GM12874 (cell line): ENCODE data around the gene ITGA11.

Source experiments
- TF ChIP-seq, protein P1 (sequence below): IDR thresholded peaks from 2 replicates; pipeline ENCODE4 v1.5.1; 2011; ENCODE audit warnings: low read depth, mild to moderate bottlenecking, control low read depth, low read length, moderate library complexity; ENCODE audit not compliant: insufficient read depth

The ITGA11 gene

DNA sequence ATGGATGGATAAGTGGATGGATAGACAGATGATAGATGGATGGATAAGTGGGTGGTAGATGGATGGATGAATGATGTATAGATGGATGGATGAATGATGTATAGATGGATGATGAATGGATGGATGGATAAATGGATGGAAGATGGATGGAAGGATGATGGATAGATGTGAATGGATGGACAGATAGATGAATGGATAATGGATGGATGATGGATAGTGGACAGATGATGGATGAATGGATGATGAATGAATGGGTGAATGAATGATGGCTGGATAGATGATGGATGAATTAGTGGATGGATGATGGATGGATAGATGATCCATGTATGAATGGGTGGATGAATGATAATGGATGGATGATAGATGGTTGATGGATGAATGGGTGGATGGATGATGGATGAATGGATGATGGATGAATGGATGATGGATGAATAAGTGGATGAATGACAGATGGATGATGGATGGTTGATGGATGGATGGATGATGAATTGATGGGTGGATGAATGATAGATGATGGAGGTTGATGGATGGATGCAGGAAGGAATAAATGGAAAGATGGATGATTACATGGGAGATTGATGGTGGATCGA lies 69.3 kb downstream of the ITGA11 start:
- TF ChIP-seq, protein P1, sequence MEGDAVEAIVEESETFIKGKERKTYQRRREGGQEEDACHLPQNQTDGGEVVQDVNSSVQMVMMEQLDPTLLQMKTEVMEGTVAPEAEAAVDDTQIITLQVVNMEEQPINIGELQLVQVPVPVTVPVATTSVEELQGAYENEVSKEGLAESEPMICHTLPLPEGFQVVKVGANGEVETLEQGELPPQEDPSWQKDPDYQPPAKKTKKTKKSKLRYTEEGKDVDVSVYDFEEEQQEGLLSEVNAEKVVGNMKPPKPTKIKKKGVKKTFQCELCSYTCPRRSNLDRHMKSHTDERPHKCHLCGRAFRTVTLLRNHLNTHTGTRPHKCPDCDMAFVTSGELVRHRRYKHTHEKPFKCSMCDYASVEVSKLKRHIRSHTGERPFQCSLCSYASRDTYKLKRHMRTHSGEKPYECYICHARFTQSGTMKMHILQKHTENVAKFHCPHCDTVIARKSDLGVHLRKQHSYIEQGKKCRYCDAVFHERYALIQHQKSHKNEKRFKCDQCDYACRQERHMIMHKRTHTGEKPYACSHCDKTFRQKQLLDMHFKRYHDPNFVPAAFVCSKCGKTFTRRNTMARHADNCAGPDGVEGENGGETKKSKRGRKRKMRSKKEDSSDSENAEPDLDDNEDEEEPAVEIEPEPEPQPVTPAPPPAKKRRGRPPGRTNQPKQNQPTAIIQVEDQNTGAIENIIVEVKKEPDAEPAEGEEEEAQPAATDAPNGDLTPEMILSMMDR = no peak

DNA sequence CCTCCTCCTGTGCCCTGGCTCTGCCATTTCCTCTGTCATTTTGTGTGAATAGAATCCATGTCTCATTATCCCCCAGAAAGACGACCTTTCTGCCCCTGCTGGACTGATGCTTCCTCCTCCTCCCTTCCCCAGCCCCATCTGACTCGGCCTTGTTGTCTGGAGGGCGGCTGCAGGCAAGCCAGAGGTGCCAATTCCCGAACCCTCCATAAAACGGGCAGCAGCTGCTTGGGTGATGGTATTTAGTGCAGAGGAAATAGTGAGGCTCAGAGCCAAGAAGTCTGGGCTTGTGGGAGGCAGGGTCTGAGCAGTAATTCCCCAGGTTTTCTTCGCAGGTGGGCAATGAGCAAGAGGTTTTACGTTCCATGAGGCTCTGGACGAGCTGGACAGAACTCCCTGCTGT lies 71.2 kb downstream of the ITGA11 start:
- TF ChIP-seq, protein P1 = no peak

DNA sequence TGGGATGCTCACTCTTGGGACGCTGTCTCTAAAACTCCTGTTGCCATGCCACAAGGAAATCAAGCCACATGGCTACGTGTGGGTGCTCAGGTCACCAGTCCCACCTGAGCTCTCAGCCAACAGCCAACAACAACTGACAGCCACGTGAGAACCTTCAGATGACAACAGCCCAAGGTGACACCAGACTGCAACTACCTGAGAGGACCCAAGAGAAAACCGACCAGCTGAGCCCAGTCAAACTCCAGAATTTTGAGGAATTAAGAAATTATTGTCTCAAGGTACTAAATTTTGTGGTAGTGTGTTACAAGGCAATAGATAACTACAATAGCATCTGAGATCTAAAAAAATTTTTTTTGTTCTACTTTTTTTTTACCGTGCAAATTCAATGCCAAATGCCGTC lies 75.2 kb downstream of the ITGA11 start:
- TF ChIP-seq, protein P1 = no peak

DNA sequence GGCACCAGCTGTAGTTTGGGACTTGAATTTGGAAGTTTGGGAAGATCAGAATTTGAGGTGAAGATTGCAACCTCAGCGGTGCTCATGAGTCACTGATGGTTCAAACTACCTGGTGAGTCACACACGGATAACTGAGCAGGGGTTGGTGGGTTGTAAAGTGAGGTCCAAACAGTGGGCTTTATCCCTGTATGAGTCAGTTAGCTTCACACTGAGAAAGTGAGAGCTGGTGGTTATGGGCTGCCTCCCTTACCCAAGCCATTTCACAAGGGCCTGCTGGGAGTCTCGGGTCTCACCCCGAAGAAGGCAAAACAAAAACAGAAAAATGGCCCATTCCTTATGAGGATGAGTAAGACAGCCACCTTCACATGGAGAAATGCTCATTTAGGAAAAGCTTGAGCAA lies 77.0 kb downstream of the ITGA11 start:
- TF ChIP-seq, protein P1 = no peak

DNA sequence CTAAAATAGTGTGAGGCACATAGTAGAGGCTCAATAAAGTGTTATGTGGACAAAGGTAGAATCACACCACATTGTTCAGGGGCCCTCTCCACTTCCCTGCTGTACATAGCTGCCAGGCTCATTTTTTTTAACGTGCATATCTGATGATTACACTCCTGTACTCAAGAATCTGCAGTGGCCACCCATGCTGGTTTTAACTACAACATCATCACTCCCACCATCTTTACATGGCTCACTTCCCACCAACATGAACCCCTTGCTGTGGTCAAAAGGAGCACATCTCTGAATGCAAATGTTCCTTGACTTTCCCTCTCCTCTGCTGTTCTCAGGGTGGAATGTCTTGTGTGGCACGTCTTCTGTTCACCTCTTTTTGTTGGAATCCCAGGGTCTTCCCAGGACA lies 77.7 kb downstream of the ITGA11 start:
- TF ChIP-seq, protein P1 = no peak

DNA sequence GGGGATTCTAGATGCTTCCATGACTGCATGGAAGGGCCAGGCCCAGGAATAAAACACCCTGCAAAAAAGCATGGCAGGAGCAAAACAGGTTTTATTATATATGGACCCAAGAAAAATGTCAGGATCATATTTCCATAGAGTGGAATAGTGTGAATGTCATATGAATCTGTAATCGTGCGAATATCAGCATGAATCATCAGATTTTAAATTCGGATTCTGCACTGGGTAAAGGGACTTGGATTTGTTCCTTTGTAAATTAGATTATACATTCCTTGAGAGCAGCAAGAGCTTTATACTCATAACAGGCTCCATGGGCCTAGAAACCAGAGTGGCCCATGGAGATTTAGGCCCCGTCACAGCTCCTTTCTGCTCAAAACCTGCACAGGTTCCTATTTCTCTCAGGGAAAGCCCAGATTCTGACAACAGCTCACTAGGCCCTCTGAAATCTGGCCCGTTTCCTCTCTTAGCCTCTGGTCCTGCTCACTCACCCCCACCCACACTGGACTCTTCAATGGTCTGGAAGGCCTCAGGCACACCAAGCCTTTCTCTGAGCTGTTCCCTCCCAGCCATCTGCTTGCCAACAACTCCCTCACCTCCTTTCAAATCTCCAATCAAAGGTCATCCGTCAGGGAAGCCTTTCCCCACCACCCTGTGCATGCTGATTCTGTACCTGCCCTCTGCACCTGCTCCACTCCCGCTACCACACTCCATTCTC lies 78.4 kb downstream of the ITGA11 start:
- TF ChIP-seq, protein P1 = no peak

DNA sequence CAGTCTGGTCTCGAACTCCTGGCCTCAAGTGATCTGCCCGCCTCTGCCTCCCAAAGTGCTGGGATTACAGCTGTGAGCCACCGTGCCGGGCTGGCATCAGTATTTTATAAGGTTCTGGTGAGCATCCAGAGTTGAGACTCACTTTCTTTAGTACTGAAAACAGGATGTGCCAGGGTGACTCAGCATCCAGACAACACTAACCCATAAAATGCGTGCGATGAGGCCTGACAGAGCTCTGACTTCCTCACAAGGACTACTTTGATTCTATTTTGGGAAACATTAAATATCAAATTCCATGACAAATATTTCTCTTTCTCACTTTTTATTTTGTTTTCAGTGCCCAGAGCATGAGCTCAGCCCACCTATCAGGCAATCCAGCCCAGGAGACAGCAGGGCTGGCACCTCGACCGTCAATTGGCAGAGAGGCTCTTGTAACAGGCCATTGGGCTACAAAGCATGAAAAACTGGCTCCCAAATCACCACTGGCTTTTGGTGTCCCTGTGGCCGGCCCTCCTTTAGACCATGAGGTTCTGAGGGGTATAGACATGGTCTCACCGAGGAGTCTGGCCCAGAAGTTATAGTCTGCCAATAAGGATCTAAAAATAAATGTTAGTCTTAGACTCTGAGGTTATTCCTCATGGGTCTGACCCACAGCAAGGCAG lies 79.4 kb downstream of the ITGA11 start:
- TF ChIP-seq, protein P1 = no peak
